NCI-H187 (cell line): ENCODE results near the gene CHCHD3.
"Not testable (repeated sequence)": the region's sequence is repeated elsewhere in the genome, so short reads cannot be mapped to it uniquely, and the experiment has no call there.

Experiments used
- DNase-seq, 2 experiments: peaks; one replicate each; lab custom pipeline; 2025; lab: John Stamatoyannopoulos, UW

The CHCHD3 gene

DNA sequence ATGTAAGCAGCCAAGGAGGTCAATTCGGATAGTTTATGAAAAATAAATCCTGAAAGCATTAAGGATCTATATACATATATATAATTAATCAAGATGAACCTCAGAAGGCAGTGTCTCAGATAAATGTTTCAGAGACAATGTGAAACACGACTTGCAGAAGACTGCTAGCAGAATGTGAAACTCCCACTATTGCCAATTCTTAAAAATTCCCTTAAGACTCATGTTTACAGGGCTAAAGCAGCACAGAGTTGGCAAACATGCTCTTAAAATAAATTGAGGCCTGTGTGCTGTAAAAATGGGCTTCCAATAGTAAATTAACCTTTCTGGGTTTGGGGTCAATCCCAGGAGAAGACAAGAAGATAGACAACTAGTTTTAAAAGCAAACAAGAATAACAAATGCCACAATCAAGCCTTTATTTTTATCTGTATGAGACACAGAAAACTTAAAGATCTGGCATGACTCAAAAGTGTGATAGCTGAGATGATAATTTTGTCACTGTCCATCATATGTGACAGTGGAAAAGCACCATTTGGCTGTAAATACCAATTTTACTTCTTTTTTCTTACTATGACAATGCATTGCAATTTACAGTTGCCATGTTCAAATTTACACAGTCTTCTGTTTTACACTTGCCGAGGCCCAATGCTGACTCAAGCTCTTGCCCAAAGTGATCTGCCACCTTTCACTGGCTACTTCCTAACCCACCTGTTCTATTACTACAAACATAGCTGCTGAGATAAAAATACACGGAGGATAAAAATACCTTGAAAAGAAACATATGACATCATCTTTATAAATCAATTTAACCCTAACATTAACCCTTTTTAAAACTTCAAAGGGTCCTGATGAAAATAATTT is 78.6 kb downstream of the CHCHD3 start:
- no peak for DNase-seq

DNA sequence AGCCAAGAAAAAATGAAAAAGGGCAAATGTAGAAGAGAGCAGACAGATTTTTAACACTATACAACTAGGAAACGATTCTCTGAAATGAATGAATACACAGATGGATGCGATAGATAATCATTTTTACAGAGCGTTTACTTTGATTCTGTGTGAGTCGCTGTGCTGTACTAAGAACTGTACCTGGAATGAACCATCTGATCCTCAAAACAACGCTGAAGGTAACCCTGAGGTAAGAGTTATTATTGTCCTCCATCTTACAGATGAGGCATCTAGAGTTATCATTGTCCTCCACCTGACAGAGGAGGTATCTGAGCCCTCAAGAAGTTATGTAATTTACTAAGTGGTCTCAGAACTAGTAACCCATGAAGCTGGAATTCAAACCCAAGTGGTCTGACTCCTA is 80.2 kb downstream of the CHCHD3 start:
- no peak for DNase-seq

DNA sequence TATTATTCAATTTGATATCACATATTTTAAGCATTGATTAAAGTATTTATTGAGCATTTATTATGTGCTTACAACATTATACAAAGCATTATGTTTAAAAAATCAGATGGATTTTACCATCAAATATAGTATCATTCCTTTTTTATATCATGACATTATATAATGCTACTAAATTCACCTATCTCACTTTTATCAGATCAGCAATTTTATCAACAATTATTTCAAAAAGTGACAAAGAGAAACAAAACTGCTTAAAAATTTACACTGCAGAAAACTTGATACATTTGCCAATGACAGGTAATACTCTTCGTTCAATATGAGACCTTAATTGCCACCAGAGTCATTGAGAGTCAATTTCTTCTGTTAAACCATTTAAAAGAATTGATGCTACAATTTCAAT is 82.0 kb downstream of the CHCHD3 start:
- DNase-seq, result no peak

DNA sequence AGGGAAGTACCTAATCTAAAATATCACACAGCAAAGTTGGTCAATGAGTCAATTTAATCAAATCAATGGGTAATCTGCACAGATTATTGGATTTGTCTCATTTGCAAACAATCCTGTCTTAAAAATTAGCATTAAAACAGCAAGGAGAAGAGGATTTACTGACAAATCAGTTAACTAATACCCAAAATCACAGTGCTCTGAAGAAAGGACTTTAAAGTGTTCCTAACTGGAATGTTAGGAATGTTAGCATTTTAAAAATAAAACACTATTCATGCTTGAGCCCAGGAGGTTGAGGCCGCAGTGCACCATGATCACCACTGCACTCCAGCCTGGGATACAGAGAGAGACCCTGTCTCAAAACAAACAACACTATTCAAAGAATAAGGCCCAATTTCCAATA is 83.1 kb downstream of the CHCHD3 start:
- no peak for DNase-seq

DNA sequence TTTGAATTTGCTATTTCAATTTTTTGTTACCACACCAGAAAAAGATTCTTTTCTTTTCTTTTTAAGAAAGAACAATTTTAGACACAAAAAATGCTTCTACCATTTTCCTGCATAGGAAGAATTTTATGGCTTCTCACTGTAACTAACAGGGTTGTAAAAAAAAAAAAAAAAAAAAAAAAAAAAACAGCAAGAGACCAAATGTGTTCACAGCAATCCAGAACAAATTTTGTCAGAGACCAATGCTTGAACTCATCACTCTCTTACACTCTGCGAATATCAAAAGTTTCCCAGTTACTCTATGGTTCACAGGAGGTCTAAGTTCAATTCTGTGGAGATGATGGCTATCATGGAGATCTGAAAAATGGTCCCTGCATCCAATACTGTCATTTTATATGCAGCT is 84.4 kb downstream of the CHCHD3 start:
- no peak for DNase-seq

DNA sequence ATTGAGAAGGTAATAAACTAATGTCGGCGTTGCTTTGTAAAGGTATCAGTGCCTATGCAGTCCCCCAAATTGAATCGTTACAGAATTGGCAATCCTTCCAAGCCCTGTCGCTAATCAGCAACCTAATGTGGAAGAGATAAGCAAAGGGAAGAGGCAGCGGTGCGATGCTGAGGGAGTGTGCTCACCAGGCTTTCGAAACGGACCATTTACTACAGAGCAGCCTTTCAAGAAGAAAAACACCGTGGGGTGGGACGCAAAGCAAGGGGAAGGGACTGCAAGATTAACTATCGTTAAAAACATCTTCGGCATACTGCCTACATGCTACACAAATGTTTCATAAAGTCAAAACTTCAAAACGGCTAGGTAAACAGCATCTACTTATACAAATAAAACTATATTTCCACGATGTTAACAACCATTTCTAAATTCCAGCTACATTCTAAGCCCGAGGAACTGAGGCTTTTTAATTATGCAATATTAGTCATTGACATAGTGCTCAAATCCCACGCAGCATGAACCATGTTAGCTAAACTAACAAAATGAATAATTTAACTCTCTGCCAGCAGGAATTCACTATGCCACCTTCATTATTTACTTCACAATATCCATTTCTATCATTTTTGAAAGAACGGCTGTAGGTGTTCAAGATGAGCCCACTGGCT is 85.2 kb downstream of the CHCHD3 start:
- peak; percentile 15 to 82 for DNase-seq

DNA sequence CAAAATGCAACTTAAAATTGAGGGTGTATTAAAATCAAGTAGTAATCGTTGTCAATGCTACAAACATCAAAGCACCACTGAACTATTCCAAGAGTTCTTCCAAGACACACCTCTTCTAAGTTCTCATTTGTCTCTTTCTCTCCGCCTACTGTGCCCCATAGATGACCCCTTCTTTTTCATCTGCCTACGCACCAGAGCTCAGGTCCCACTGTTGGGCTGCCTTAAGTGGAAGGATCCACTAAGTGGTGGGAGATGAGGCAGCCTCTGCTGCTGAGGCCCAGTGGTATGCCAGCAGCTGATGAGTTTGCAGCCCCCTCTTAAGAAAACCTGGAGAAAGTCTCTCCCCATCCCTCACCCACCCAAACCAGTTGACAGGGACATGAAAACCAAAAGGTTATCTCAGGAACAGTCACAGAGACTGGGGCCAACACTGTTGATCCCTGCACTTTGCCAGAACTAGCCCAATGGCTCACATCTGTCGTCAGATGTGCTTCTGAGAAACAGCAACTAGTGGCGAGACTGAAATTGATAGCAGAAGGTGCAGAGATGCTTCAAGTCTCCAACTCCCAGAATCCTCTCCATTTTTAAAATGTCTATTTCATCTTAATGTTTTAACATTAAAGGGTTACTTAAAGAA is 88.4 kb downstream of the CHCHD3 start:
- no peak for DNase-seq

DNA sequence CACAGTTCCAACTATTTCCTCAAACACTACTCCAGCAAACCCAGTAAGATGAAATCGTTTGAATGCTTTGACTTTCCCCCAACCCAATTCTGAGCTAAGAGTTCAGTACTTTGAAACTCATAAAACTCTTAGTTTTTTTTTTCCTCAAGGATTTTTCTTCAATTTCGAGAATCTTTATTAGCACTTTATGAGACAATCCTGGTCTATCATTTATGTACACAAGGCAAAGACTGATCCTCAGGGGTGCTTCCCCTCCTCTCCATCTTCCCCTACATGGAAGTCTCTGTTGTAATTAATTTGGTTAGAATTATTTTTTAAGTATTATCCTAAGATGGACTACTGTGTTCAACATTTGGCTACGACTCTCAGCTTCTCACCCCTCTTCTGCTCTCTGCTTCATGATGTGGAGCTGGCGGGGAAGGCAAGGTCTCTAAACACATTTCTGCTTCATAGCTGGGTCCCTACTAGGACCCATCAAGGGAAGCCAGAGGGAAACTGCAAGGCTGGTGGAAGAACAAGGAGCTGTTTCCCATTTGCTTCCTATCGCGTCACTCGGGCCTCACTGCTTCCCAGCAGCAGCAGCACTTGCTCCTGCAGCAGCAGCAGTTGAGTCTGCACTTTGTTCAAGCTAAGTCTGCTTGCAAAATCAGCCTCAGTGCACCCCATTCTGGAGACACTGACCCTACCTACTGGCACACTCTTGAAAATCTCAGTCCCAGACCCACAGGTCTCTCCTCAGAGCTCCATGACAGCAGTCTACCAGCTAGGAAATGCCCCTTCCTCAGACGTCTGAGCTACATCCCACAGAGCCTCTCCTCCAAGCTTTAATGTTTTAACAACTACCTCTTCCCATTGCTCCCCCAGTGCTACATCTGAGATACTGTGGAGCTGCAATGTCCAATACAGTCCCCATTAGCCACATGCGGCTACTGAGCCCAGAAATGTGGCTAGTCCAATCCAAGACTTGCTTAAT is 90.0 kb downstream of the CHCHD3 start:
- DNase-seq, result no peak

DNA sequence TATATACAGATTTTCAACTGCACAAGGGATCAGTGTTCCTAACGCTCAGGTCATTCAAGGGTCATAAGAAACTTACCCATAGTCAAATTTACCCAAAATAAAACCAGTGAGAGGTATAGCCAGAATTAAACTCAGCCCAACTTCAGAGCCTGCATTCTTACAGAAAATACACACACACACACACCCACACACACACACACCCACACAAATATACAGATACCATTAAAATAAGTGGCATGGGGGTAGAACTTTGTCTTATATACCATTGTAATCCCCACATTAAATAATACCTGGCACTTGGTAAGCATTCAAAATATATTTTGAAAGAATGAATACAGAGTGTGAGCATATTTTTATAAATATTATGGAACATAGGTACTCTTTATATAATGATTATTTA is 93.8 kb downstream of the CHCHD3 start:
- no peak for DNase-seq

DNA sequence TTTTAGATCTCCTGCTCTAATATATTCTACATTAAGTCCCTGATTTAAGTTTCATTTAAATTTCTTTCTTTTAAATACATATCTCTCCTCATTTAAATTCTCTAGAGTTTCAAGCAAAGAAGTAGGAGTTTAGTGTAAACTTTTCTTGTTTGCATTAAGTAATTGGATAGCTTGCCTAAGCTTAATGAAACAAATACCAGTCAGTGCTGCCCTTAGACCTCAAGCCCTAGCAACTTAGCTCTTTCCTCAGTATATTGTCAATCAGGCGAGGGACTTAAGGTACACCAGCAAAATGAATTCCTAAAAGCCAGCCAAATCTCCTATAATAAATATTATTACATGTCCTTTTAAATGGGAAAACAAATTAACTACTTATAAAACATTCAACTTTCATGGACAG is 101.5 kb downstream of the CHCHD3 start:
- no peak for DNase-seq

DNA sequence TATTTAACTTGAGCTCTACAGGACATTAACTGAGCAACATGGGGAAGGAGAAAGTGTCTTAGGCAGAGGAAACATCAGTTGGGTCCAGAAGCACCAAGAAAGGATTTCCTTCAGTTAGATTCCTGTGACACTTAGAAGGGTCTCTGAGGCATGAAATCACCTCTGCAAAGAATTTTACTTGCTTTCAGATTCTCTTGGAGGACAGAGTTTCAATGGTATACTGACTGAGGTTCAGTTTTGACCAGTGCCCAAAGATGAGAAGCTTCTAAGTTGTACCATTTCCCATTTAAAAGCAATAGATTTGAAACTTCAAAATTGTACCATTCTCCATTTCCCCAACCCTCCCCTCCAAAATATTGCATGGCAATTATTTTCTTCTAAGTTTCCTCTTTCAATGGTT is 102.4 kb downstream of the CHCHD3 start:
- DNase-seq, result no peak

DNA sequence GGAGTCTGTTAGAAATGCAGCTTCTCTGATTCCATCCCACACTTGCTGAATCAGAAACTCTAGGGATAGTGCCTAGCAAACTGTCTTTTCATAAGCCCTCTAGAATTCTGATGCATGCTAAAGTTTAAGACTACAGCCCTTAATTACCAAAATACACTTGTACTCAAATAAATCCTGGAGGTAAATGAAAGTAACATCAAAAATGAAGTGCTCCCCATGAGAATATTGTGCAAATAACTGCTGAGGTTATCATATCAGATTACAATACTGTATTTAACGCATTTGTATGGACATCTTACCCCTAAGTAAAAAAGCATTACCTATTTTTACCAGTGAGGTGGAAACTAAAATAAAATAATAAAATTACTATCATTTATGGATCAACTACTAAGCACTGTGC is 104.7 kb downstream of the CHCHD3 start:
- no peak for DNase-seq

DNA sequence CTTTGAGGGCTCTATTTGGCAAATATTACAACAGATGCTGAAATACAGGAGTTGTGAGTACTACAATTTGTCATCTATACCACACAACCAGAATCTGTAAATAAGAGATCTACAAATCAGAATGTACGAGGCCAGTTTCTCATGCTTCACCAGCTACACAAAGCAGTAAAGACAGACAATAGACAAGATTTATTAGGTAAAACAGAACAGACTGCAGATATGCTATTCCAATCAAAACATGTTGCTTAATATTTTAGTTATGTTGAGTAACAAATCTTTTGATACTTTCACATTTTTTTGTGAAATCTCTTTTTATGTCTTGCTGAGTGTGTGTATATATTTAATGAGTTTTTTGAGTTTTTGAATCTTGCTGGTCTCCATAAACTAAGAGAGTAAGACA is 109.1 kb downstream of the CHCHD3 start:
- no peak for DNase-seq

DNA sequence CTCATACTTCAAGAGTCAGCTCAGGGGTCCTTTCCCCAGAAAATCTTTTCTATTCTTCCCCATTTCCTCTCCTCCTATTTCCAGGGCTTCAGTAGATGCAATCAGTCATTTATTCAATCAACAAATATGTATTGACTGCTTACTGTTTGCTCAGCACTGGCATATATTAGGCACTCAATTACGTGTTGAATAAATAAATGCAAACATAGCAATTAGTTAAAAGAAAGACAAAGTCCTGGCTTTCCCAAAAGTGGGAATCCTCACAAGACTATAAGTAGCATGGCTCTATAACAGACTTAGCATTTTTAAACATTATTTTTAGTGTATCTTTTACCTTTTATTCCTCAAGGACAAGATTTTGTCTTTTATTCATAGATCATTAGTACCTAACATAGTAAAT is 111.6 kb downstream of the CHCHD3 start:
- DNase-seq, result no peak

DNA sequence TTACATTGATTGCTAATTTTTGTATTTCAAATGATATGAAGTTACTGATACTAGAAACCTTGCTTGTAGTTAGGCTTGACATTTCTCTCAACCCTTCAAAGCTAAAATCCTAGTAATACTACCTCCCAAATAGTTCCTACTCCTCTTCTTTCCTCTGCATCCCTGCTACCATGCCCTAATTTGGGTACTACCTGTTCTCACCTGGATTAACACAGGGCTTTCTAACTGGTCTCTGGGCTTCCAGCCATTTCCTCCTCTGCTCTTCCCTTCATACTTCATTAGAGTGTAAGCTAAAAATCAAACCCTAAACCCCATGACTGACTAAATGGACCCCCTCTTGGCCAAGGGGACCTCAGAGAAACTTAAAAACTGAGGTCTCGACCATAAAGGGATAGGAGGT is 112.4 kb downstream of the CHCHD3 start:
- no peak for DNase-seq

DNA sequence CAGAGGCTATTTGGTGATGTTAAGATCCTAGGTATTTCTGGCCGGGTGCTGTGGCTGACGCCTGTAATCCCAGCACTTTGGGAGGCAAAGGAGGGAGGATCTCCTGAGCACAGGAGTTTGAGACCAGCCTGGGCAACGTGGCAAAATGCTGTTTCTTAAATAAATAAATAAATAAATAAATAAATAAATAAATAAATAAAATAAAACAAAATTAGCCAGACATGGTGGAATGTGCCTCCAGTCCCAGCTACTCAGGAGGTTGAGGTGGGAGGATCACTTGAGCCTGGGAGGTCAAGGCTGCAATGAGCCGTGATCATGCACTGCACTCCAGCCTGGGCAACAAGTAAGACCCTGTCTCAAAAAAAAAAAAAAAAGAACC is 114.4 kb downstream of the CHCHD3 start:
- DNase-seq, result not testable (repeated sequence)

DNA sequence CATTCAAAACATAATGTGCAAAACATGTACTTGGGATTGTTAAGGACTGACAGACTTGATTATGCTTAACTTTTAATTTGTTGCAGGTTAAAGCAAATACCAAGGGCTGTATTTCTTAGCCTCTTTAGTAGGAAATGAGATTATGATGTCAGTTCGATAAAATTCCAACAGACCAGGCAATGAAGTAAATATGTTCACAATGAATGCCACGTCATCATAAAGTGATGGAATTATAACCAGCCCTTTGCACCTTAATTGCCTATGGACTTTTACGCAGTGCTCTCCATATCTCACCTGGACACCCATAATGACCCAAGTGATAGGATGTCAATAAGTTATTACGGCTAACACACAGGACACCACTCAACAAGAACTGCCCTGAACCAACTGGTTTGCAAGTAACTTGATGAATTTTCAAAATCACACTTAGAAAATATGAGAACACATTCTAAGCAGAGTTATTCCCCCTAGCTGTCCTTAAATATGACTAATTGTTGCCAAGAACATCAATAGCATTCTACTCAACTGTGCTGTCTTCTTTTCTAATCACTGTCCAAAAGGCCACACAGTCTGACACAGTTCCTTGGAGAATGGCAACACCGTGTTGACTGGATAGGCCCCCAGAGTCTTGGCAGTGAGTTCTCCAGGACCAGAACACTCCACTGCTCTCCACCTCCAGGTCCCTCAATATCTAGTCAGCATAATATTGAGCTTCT is 115.0 kb downstream of the CHCHD3 start:
- DNase-seq, result no peak

DNA sequence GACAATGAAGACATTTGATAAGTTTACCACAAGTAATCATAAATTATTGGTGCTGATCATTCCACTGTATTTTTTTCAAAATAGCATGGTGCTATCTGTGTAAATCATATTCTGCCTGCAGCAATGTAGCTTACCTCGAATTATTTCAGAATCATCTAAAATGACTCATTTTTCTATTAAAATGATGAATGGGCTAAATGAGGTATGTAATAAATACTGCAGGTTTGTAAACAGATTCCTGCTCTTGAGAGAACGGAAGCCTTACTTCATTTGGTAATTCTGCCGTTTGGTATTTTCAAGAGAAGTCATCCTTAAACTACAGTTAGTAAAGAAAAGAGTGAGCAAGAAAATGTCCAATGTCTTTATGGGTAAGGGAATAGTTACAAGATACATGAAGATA is 115.9 kb downstream of the CHCHD3 start:
- DNase-seq, result no peak

DNA sequence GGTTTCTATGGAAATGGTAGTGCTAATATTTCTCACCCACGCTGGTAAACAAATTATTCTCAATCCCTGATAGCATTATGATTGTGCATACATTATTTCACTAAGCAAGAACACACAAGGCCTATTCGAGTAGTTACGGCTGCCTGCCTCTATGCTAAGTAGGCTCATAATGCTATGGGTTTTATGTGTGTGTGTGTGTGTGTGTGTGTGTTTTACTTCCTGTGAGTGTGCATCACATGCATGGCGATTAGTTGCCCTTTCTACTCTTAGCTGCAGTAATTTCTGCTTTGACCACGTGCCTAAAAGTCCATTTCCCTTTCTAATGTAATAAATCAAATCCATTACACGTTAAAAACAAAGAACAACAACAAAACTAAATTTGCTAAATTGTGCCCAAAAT is 117.0 kb downstream of the CHCHD3 start:
- no peak for DNase-seq

DNA sequence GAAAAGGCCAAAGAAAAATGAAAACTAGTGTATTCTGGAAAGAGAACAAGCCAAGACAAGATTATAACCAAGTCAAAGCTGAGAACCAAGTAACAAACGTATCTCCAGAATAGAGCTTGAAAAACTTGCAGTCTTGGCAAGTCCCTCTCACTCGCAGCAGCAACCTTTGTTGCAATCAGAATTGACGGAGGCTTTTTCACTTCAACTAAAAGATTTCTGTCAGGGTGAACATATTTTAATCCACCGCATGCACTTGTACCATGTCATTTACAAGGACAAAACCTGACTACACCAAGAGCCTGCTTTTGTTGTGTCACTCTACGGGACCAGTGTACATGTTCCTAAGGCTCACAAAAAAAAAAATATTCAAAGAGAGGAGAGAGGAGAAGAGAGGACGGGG is 122.0 kb downstream of the CHCHD3 start:
- no peak for DNase-seq

DNA sequence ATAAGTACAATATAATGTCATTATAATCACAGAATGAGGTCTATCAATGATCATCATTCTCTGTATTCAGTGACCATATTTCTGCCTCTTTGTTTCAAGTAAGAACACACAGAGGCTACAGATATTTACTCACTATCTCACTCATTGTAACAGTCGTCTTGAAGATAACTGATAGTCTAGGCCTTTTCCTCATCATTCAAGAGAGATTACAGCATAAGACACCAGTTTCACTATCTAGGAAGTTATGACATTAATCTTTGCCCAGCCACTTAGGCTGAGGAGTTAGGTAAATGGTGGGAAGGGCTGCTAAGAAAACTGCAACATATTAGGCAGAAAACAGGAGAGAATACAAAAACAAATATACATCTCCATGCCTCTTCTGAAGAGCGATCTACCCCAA is 125.3 kb downstream of the CHCHD3 start:
- DNase-seq, result no peak
